ENCODE data around the gene PFKFB2.

Gene PFKFB2

GRCh38 chr1:207069858-207070506 is 16.9 kb downstream of the PFKFB2 start:
- in situ Hi-C loops (cut with MboI; ENCODE audit: low sequenced_read_pairs, unreplicated experiment), result no loop called here
- peak; percentile 42 for DNase-seq (ENCODE audit: low spot score)
- TF ChIP-seq CTCF (IDR thresholded peaks at IDR 0.05; ENCODE audit: borderline replicate concordance, control extremely low read depth, extremely low read depth, insufficient read depth, missing control alignments), result no peak

GRCh38 chr1:207070811-207071210 is 17.7 kb downstream of the PFKFB2 start:
- DNase-seq (ENCODE audit: low spot score), result no peak

GRCh38 chr1:207071426-207071825 is 18.4 kb downstream of the PFKFB2 start:
- DNase-seq (ENCODE audit: low spot score), result no peak
- TF ChIP-seq CTCF (IDR thresholded peaks at IDR 0.05; ENCODE audit: borderline replicate concordance, control extremely low read depth, extremely low read depth, insufficient read depth, missing control alignments), result no peak
- in situ Hi-C loops (cut with MboI; ENCODE audit: low sequenced_read_pairs, unreplicated experiment), result no loop called here

More at GRCh38 chr1:207070811-207071210, 17.7 kb downstream of the PFKFB2 start:
- in situ Hi-C loops (cut with MboI; ENCODE audit: low sequenced_read_pairs, unreplicated experiment), result no loop called here
- TF ChIP-seq CTCF (IDR thresholded peaks at IDR 0.05; ENCODE audit: borderline replicate concordance, control extremely low read depth, extremely low read depth, insufficient read depth, missing control alignments), result no peak

- TF ChIP-seq CTCF (IDR thresholded peaks at IDR 0.05; ENCODE audit: borderline replicate concordance, control extremely low read depth, extremely low read depth, insufficient read depth, missing control alignments), result no peak
- DNase-seq (ENCODE audit: low spot score), result no peak
- in situ Hi-C loops (cut with MboI; ENCODE audit: low sequenced_read_pairs, unreplicated experiment), result no loop called here
Observed at GRCh38 chr1:207072233-207072632, 19.2 kb downstream of the PFKFB2 start.

GRCh38 chr1:207073906-207074820 is 21.1 kb downstream of the PFKFB2 start:
- in situ Hi-C loops (cut with MboI; ENCODE audit: low sequenced_read_pairs, unreplicated experiment), result no loop called here
- TF ChIP-seq CTCF (IDR thresholded peaks at IDR 0.05; ENCODE audit: borderline replicate concordance, control extremely low read depth, extremely low read depth, insufficient read depth, missing control alignments), result no peak
- DNase-seq (ENCODE audit: low spot score), result no peak

GRCh38 chr1:207076181-207076955 is 23.3 kb downstream of the PFKFB2 start:
- no peak for DNase-seq (ENCODE audit: low spot score)
- TF ChIP-seq CTCF (IDR thresholded peaks at IDR 0.05; ENCODE audit: borderline replicate concordance, control extremely low read depth, extremely low read depth, insufficient read depth, missing control alignments), result no peak
- in situ Hi-C loops (cut with MboI; ENCODE audit: low sequenced_read_pairs, unreplicated experiment), result loop anchor here (25.0 kb wide), 1 partner anchor 411 kb away; the partner anchor contains the start of gene CR1

All from GM13976 (cell line).